ENCODE measurements around the gene CORO2B. TPM values are rescaled to one million over a fixed set of nuclear protein-coding genes. Genes with fewer than 3 reads are reported as not detected.

Gene CORO2B
- total RNA-seq, 1 experiment from 2014 or later: not detected

DNA sequence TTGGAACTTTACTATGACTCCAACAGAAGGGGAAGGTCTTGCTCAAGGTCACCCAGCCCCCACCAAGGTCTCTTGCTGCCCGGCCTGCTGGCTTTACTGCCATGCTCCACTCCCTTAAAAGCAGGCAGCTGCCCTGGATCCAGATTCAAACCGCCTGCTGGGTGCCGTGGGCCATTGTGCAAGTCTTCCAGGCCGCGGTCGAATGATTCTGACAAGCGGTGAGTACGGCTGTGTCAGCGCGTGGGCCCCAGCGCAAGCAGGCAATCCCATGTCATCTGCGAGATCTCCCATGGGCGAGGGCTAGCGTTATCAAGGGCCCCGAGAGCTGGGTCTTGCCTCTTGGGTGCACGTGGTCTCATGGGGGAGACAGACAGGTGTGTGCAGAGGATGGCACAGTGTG is 37.6 kb downstream of the CORO2B start:
- DNase-seq (ENCODE audit: low read depth in 1 of 2, low spot score in 2 of 2): no peak
- Histone ChIP-seq H3K4me3 (no peak overlapping the region), H3K9me3 (replicated peaks) (no peaks in the 10 kb centered on the region), H3K27me3 (replicated peaks) (0 out of 2 replicates have a peak, but pooled peaks cover 4% of the 10 kb centered on the region), H3K27ac (no peak overlapping the region), H3K36me3 (no peaks in the 10 kb centered on the region), H3K4me1 (replicated peaks) (no peaks in the 10 kb centered on the region; the same call in 1 of the 2 replicates)

DNA sequence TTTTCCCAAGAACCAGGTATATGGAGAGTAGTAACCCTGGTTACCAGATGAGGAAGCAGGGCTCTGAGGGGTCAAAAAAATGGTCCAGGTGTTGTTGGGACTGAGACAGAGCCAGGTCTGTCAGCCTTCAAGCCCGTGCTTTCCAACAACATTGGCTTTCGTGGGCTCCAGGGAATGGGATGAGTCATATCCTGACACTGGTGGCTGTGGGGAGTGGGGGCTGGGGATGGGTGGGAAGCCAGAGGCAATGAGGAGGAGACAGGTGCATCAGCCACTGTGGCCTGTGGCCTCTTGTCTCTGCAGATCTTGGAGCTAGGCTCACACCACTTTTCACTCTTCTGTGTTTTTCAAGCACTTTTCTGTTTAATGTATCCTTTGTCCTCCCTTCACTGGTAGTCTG is 38.2 kb downstream of the CORO2B start:
- no peaks in the 10 kb centered on the region for H3K9me3 ChIP-seq (replicated peaks)
- H3K27ac ChIP-seq: no peak overlapping the region
- DNase-seq (ENCODE audit: low read depth in 1 of 2, low spot score in 2 of 2): no peak
- no peak overlapping the region for H3K4me3 ChIP-seq
- H3K36me3 ChIP-seq: no peaks in the 10 kb centered on the region
- 0 out of 2 replicates have a peak, but pooled peaks cover 2% of the 10 kb centered on the region for H3K27me3 ChIP-seq (replicated peaks)
- H3K4me1 ChIP-seq (replicated peaks): no peaks in the 10 kb centered on the region; the same call in 1 of the 2 replicates

DNA sequence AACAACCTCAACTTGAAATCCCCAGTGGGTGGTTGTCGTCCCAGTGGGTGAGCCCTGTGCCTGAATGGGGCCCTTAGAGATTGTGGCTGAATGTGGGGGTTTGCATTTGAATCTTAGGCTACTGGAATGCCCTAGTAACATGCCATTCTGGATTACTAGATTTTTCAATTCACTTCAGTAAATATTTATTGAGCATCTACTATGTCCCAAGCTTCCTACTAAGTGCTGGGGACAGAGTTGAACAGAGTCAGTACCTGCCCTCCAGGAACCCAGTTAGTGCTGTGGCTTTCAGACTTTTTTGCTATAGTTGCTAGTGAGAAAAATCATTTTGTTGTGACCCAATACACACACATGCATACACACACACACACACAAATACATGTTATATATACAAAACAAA is 39.0 kb downstream of the CORO2B start:
- Histone ChIP-seq H3K27ac (no peak overlapping the region), H3K36me3 (no peaks in the 10 kb centered on the region), H3K4me1 (replicated peaks) (no peaks in the 10 kb centered on the region; the same call in 1 of the 2 replicates), H3K27me3 (replicated peaks) (no peaks in the 10 kb centered on the region), H3K4me3 (no peak overlapping the region), H3K9me3 (replicated peaks) (no peaks in the 10 kb centered on the region)
- DNase-seq (ENCODE audit: low read depth in 1 of 2, low spot score in 2 of 2): no peak

DNA sequence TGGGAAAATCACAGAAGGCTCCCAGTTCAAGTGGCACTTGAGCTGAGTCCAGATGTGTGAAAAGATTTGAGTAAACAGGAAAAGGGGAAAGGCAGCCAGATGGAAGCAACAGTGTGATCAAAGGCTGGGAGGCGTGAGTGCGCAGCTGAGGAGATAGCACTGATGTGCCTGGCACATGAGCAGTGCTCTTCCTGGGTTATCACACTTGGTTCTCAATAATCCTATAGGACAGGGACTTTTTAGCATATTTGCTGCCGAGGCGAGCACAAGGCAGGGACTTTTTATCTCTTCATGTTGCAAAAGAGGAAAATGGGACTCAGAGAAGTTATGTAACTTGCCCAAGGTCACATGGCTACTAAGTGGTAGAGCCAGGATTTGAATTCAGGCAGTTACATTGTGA is 39.6 kb downstream of the CORO2B start:
- Histone ChIP-seq H3K9me3 (replicated peaks) (no peaks in the 10 kb centered on the region), H3K27ac (no peak overlapping the region), H3K4me1 (replicated peaks) (no peaks in the 10 kb centered on the region; the same call in 1 of the 2 replicates), H3K36me3 (no peaks in the 10 kb centered on the region), H3K27me3 (replicated peaks) (no peaks in the 10 kb centered on the region), H3K4me3 (no peak overlapping the region)
- DNase-seq (ENCODE audit: low read depth in 1 of 2, low spot score in 2 of 2): no peak

DNA sequence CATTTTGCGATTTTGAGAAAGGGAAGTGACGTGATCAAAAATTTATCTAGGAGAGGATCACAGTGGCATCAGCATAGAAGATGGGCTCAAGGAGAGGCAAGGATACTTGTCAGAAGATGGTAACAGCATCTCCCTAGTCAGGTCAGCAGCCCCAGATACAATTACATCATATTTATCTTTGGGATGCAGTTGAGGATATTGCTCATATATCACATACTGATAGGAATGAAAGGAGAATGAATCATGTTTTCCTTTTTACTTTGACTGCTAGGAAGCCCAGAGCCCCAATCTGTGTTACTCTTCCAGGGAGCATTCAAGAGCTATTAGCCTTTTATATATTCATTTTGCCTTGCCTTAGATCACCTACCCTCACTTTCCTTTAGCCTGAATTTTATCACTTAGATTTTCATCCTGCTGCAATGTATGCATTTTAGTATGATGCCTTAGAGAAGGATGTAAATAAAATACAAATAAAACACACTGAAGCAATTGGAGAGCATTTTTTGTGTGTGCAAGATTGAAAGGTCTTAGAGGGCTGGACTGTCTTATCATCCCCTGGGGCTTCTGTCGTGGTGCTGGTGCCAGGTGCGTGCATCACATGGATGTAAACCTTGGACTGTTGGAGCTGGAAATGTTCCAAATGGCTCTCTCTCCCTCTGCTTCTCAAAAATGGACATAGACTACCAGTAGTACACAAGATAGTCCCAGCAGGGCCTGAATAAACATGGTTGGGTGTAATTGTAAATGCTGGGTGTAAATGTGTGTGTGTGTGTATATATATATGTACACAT is 40.3 kb downstream of the CORO2B start:
- Histone ChIP-seq H3K27me3 (replicated peaks) (no peaks in the 10 kb centered on the region), H3K9me3 (replicated peaks) (no peaks in the 10 kb centered on the region), H3K27ac (no peak overlapping the region), H3K36me3 (no peaks in the 10 kb centered on the region), H3K4me3 (no peak overlapping the region), H3K4me1 (replicated peaks) (peaks cover 3% of the 10 kb centered on the region; the same call in 1 of the 2 replicates)
- no peak for DNase-seq (ENCODE audit: low read depth in 1 of 2, low spot score in 2 of 2)

DNA sequence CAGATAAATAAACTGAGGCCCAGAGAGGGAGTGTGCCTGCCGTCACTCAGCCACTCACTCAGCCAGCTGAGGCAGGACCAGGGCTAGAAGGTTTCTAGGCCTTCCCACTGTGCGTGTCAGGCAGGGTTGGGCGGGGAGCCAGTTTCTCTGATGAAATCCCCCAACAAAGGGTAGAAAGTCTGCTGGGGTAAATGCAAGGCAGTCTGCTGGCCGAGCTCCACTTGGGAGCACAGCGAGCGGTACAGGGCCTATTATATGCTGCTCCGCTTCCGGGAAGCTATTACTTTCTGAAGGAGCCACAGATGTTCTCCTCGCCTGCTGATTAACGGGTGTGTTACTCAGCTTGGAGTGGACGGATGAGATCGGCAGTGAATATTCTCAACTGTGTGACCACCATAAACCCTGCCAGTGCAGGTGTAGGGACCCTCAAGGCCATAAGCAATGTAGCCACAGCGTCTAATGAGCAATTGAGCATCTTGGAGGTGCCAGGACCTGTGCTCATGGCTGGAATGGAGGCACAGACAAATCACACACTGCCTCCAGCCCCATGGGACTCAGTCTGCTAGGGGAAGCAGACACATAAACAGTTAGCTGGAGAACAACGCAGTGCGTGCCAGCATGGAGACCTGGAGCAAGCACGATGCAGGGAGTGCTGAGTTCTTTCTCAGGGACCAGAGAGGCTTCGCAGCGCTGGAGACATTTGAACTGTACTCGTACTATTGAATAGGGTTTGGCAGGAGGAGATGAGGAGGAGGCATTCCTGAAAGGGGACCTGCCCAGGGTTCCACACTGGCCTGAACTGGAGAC is 42.1 kb downstream of the CORO2B start:
- no peaks in the 10 kb centered on the region for H3K9me3 ChIP-seq (replicated peaks)
- no peaks in the 10 kb centered on the region for H3K27me3 ChIP-seq (replicated peaks)
- peaks cover 3% of the 10 kb centered on the region; the same call in 1 of the 2 replicates for H3K4me1 ChIP-seq (replicated peaks)
- H3K36me3 ChIP-seq: no peaks in the 10 kb centered on the region
- no peak overlapping the region for H3K4me3 ChIP-seq
- DNase-seq (ENCODE audit: low read depth in 1 of 2, low spot score in 2 of 2): peak; percentile 27 to 66
- no peak overlapping the region for H3K27ac ChIP-seq

DNA sequence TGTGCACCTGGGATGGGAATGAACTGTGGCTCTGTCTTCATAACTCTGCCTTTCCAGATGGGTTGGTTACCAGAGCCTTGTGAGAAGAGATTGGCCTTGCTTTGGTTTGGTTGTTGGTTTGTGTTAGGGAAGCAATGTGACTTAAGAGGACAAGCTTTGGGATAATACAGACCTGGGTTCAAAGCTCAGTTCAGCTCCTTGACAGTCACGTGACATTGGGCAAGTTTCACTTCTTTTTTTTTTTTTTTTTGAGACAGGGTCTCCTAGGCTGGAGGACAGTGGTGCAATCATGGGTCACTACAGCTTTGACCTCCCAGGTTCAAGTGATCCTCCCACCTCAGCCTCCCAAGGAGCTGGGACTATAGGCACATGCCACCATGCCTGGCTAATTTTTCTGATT is 42.7 kb downstream of the CORO2B start:
- DNase-seq (ENCODE audit: low read depth in 1 of 2, low spot score in 2 of 2): no peak
- H3K4me1 ChIP-seq (replicated peaks): peaks cover 3% of the 10 kb centered on the region; the same call in 1 of the 2 replicates
- no peak overlapping the region for H3K27ac ChIP-seq
- no peak overlapping the region for H3K4me3 ChIP-seq
- no peaks in the 10 kb centered on the region for H3K9me3 ChIP-seq (replicated peaks)
- no peaks in the 10 kb centered on the region for H3K36me3 ChIP-seq
- no peaks in the 10 kb centered on the region for H3K27me3 ChIP-seq (replicated peaks)

DNA sequence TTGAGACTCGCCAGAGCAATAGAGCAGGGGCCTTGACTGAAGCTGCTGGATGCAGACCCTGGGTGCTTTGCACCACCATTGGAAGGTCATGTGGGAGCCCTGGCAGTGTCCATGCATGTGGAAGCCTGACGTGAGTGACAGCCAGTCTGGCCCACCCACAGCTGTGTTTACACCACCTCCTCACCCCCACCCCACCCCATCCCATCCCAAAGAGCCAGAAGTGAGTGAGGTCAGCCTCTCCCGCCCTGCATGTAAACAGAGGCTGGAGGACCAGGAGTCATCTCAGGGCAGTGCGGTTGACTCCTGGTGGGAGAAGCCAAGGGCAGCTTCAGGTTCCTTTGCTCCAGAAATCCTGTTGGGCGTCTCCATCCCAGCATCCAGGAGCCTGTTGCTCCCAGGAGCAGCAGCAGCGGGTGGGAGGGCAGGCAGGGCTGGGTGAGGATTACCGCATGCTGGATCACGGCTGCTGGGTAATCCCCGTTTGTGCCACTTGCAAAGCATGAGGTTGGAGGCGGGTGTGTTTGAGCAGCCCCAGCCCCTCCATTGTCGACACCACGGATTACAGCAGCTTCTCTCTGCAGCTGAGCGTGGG is 44.6 kb downstream of the CORO2B start:
- Histone ChIP-seq H3K9me3 (replicated peaks) (no peaks in the 10 kb centered on the region), H3K27me3 (replicated peaks) (no peaks in the 10 kb centered on the region), H3K4me1 (replicated peaks) (peaks cover 3% of the 10 kb centered on the region; the same call in 1 of the 2 replicates), H3K36me3 (no peaks in the 10 kb centered on the region), H3K27ac (no peak overlapping the region), H3K4me3 (no peak overlapping the region)
- DNase-seq (ENCODE audit: low read depth in 1 of 2, low spot score in 2 of 2): no peak

DNA sequence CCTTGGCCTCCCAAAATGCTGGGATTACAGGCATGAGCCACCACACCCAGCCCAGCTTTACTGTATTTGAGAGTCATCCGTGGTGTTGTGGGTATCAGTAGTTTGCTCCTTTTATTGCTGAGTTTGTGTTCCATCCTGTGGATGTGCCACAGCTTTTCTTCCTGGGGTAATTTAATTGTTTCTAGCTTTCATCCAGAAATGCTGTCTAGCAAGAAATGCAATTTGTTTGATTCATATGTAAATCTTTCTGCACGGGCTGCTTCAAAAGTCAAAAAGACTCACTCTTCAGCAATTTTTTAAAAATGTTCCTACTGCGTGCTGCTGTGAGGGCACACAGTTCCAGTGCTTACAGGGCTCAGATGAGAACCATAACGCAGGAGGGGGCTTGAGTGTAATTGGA is 47.1 kb downstream of the CORO2B start:
- no peak for DNase-seq (ENCODE audit: low read depth in 1 of 2, low spot score in 2 of 2)
- H3K36me3 ChIP-seq: no peaks in the 10 kb centered on the region
- no peak overlapping the region for H3K4me3 ChIP-seq
- no peak overlapping the region for H3K27ac ChIP-seq
- H3K9me3 ChIP-seq (replicated peaks): no peaks in the 10 kb centered on the region
- peaks cover 3% of the 10 kb centered on the region; the same call in 1 of the 2 replicates for H3K4me1 ChIP-seq (replicated peaks)
- no peaks in the 10 kb centered on the region for H3K27me3 ChIP-seq (replicated peaks)

DNA sequence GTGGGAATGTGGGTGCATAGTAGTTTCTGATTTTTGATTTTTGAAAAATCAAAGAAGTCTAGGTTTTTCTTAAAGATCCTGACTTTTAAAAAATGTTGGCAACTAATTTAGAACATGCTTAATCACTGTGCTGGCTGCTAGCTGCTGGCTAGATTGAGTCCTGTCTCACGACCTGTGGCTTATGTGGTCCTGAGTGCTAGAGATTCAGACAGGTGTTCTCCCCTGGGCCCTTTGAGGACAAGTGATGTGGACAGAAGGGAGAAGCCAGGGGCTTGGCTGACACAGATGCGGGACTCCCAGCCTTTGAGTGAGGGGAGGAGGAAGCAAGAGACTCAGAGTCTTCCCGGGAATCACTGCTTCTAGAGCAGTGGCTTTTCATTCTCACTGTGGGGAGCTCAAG is 47.5 kb downstream of the CORO2B start:
- Histone ChIP-seq H3K4me1 (replicated peaks) (0 out of 2 replicates have a peak, but pooled peaks cover 3% of the 10 kb centered on the region), H3K9me3 (replicated peaks) (no peaks in the 10 kb centered on the region), H3K27me3 (replicated peaks) (no peaks in the 10 kb centered on the region), H3K4me3 (no peak overlapping the region), H3K36me3 (no peaks in the 10 kb centered on the region), H3K27ac (no peak overlapping the region)
- DNase-seq (ENCODE audit: low read depth in 1 of 2, low spot score in 2 of 2): no peak

DNA sequence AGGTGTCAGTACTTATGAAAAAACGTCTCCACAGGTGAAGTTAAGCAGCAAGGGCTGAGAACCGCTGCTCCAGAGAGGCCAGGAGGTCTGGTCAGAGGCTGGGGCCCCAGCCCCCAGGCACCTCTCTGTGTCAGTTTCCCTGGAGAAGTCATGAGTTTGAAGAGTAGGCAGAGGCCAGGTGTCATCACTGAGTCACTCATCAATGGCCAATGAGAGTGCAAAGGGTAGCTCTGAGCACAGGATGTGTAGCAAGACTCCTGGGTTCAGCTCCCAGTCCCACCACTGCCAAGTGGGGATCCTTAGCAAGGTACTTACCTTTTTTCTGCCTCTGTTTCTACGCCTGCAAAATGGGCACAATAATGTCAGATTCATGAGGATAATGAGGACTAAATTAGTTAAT is 47.9 kb downstream of the CORO2B start:
- 0 out of 2 replicates have a peak, but pooled peaks cover 3% of the 10 kb centered on the region for H3K4me1 ChIP-seq (replicated peaks)
- no peaks in the 10 kb centered on the region for H3K27me3 ChIP-seq (replicated peaks)
- no peak for DNase-seq (ENCODE audit: low read depth in 1 of 2, low spot score in 2 of 2)
- no peaks in the 10 kb centered on the region for H3K9me3 ChIP-seq (replicated peaks)
- no peak overlapping the region for H3K27ac ChIP-seq
- no peaks in the 10 kb centered on the region for H3K36me3 ChIP-seq
- H3K4me3 ChIP-seq: no peak overlapping the region

DNA sequence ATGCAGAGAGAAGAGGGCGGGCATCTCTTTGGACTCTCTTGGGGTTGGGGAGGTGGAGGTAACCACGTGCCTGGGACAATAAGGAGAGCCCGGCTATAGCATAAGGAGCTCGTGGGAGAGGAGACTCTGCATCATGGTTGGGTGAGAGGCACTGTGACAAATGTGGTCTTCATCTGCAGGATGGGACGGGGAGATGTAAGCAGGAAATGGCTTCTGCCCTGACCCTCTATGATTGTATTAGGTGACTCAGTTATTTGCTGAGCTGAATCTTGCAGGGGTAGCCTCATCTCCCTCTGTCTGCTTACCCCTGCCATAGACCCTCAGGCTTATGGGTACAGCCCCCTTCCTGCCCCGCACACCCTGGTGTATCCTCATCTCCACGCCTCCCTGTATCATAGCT is 48.7 kb downstream of the CORO2B start:
- no peak for DNase-seq (ENCODE audit: low read depth in 1 of 2, low spot score in 2 of 2)
- no peaks in the 10 kb centered on the region for H3K27me3 ChIP-seq (replicated peaks)
- 0 out of 2 replicates have a peak, but pooled peaks cover 3% of the 10 kb centered on the region for H3K4me1 ChIP-seq (replicated peaks)
- no peak overlapping the region for H3K27ac ChIP-seq
- H3K36me3 ChIP-seq: no peaks in the 10 kb centered on the region
- no peak overlapping the region for H3K4me3 ChIP-seq
- H3K9me3 ChIP-seq (replicated peaks): no peaks in the 10 kb centered on the region

DNA sequence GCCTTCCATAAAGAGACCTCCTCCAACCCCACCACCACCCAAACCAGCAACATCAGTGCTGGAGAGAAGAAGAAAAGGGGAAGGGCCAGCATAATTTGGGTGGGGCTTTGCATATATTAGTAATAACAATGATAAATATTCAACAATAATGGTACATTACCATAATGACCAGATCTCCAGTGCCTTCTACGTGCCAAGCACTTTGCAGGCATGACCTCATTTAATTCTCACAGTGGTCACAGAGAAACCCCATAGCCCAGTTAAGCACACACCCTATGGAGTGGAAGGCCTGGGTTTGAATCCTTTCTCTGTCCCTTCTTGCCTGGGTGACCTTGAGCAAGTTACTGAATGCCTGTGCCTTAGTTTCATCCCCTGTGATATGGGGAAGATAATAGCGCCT is 49.2 kb downstream of the CORO2B start:
- DNase-seq (ENCODE audit: low read depth in 1 of 2, low spot score in 2 of 2): no peak
- Histone ChIP-seq H3K9me3 (replicated peaks) (no peaks in the 10 kb centered on the region), H3K36me3 (no peaks in the 10 kb centered on the region), H3K4me3 (no peak overlapping the region), H3K27me3 (replicated peaks) (no peaks in the 10 kb centered on the region), H3K27ac (no peak overlapping the region), H3K4me1 (replicated peaks) (0 out of 2 replicates have a peak, but pooled peaks cover 3% of the 10 kb centered on the region)
